HepG2 (cell line): ENCODE data around the gene CALD1. TPM values are rescaled to one million over a fixed set of nuclear protein-coding genes. Genes with fewer than 3 reads are reported as not detected.

Experiments
- ATAC-seq: fragments of 200-7000 bp; cut with Tn5 transposase; 3 replicates; pipeline ENCODE4 v1.9.1; 2020; ENCODE audit warnings: mild to moderate bottlenecking, moderate library complexity
- BruUV-seq: library from RNA; stranded (reverse); fragments of 400-500 nt; replicated peaks from 2 replicates; lab custom pipeline; 2021; lab: Mats Ljungman, UMichigan
- CTCF ChIA-PET: fragments of 300-600 bp; formaldehyde crosslinking; extraction: SDS; loops from one replicate; lab custom pipeline; 2021; ENCODE audit warnings: low total read pairs, inconsistent platforms, low intra/inter-chr PET ratio; lab: Yijun Ruan, JAX
- POLR2A ChIA-PET: fragments of 350-600 bp; sonication (Branson Sonifier 250); formaldehyde crosslinking; loops from one replicate; lab custom pipeline; 2020; ENCODE audit warnings: antibody characterized with exemption, inconsistent platforms; lab: Yijun Ruan, JAX
- DNase-seq: peaks from one replicate; pipeline ENCODE4 v3.0.0-alpha.2; 2015; ENCODE audit warnings: low spot score
- FAIRE-seq: peaks from 3 replicates; lab custom pipeline; 2011; peaks lifted over from hg19 to GRCh38; lab: Jason Lieb, UNC
- H2AFZ ChIP-seq: one replicate; pipeline ENCODE4 v1.6.1; 2011; ENCODE audit warnings: low read length, inconsistent platforms
- H3K27ac ChIP-seq: fragments of 300-600 bp; 3 replicates; pipeline ENCODE4 v1.8.0; 2011; ENCODE audit warnings: mixed run types, mild to moderate bottlenecking, mixed read lengths, low read length, inconsistent platforms; ENCODE audit not compliant: insufficient read depth; ENCODE audit errors: extremely low read length
- H3K27me3 ChIP-seq, 2 experiments: fragments of 200-600 bp in 1 of 2; 2 replicates in 1 of 2; 3 replicates in 1 of 2; pipeline versions ENCODE4 v1.6.0 to v1.8.0; 2011; ENCODE audit warnings: low read length in 2 of 2, mild to moderate bottlenecking in 2 of 2, moderate library complexity in 2 of 2, inconsistent platforms in 1 of 2; ENCODE audit not compliant: insufficient read depth in 2 of 2, control insufficient read depth in 1 of 2
- H3K36me3 ChIP-seq, 2 experiments: fragments of 200-600 bp in 1 of 2; replicated peaks in 1 of 2; 2 replicates in 1 of 2; 3 replicates in 1 of 2; pipeline versions ENCODE4 v1.5.1 to v1.8.0; 2011; ENCODE audit warnings: low read length in 2 of 2, inconsistent platforms in 1 of 2; ENCODE audit not compliant: insufficient read depth in 2 of 2, control insufficient read depth in 1 of 2
- H3K4me1 ChIP-seq: 2 replicates; pipeline ENCODE4 v1.5.1; 2012; ENCODE audit warnings: low read length, inconsistent platforms; ENCODE audit not compliant: insufficient read depth
- H3K4me2 ChIP-seq: 2 replicates; pipeline ENCODE4 v1.6.0; 2011; ENCODE audit warnings: low read depth, low read length, inconsistent platforms
- H3K4me3 ChIP-seq, 3 experiments: fragments of 200-600 bp in 1 of 3; sonication (generic), shearing (Covaris generic) in 1 of 3; replicated peaks in 1 of 3; 2 replicates each; pipeline ENCODE4 v1.5.1; 2011 to 2016; ENCODE audit warnings: low read length in 3 of 3, inconsistent platforms in 2 of 3, low read depth in 2 of 3, mild to moderate bottlenecking in 2 of 3, control low read depth in 1 of 3, mixed read lengths in 1 of 3; ENCODE audit not compliant: insufficient read depth in 1 of 3
- H3K79me2 ChIP-seq: one replicate; pipeline ENCODE4 v1.6.1; 2011; ENCODE audit warnings: low read length, inconsistent platforms; ENCODE audit not compliant: insufficient read depth
- H3K9ac ChIP-seq: 2 replicates; pipeline ENCODE4 v1.6.0; 2011; ENCODE audit warnings: mild to moderate bottlenecking, low read depth, low read length, inconsistent platforms; ENCODE audit not compliant: insufficient read depth
- H3K9me3 ChIP-seq: 2 replicates; pipeline ENCODE4 v1.5.1; 2012; ENCODE audit warnings: mild to moderate bottlenecking, low read length
- H4K20me1 ChIP-seq: 2 replicates; pipeline ENCODE4 v1.6.0; 2011; ENCODE audit warnings: inconsistent platforms, mild to moderate bottlenecking, low read length, moderate library complexity; ENCODE audit not compliant: insufficient read depth
- ARID4A ChIP-seq: sonication (generic); formaldehyde crosslinking; IDR thresholded peaks from 2 replicates; pipeline ENCODE4 v1.5.0; 2020; ENCODE audit warnings: mild to moderate bottlenecking, missing genetic modification reagents, borderline replicate concordance
- GLI4 ChIP-seq: sonication (generic); formaldehyde crosslinking; IDR thresholded peaks from 2 replicates; pipeline ENCODE4 v1.5.1; 2020; ENCODE audit warnings: missing genetic modification reagents, mild to moderate bottlenecking, moderate library complexity, borderline replicate concordance
- KLF9 ChIP-seq: IDR thresholded peaks from 2 replicates; pipeline ENCODE4 v1.6.1; 2016; ENCODE audit warnings: low read depth
- NCOA1 ChIP-seq: sonication (generic); formaldehyde crosslinking; IDR thresholded peaks from 2 replicates; pipeline ENCODE4 v1.9.0; 2021; ENCODE audit warnings: missing genetic modification reagents
- THAP9 ChIP-seq: sonication (generic); formaldehyde crosslinking; IDR thresholded peaks from 2 replicates; pipeline ENCODE4; 2020; ENCODE audit warnings: missing genetic modification reagents, mild to moderate bottlenecking, borderline replicate concordance
- U2AF1 ChIP-seq: fragments of 200-400 bp; formaldehyde crosslinking; optimal IDR thresholded peaks from 2 replicates; pipeline ENCODE3; 2017; ENCODE audit warnings: mild to moderate bottlenecking, low read depth, low read length
- ZNF12 ChIP-seq: sonication (generic); formaldehyde crosslinking; IDR thresholded peaks from 2 replicates; pipeline ENCODE4 v1.5.0; 2020; ENCODE audit warnings: missing genetic modification reagents
- ZSCAN22 ChIP-seq: sonication (generic); formaldehyde crosslinking; IDR thresholded peaks from 2 replicates; pipeline ENCODE4 v1.4.0; 2020; ENCODE audit warnings: mild to moderate bottlenecking, missing genetic modification reagents
- ZSCAN25 ChIP-seq: sonication (generic); formaldehyde crosslinking; IDR thresholded peaks from 2 replicates; pipeline ENCODE4 v1.8.0; 2022; ENCODE audit warnings: mild to moderate bottlenecking, missing genetic modification reagents
- WGBS: methylation state at CpG from one replicate; pipeline ENCODE4 v1.1.6; 2017; ENCODE audit warnings: low lambda C conversion rate; 5-methylcytosine and 5-hydroxymethylcytosine counted together
- in situ Hi-C: cut with HindIII; loops from 2 replicates; pipeline ENCODE4 v1.10.0; 2017; ENCODE audit warnings: low pct_unique_long_range_greater_than_20kb; ENCODE audit not compliant: extremely low pct_ligation_motif_present
- intact Hi-C: fragments of 100-400 bp; cut with micrococcal nuclease; formaldehyde crosslinking; loops from one replicate; pipeline ENCODE4 v1.10.0; 2022; ENCODE audit not compliant: unreplicated experiment
- polyA plus RNA-seq, 8 experiments: library from polyadenylated mRNA; depleted of rRNA in 3 of 8; stranded (reverse) in 7 of 8; unstranded in 1 of 8; fragments of >200 nt; fragmentation: Illumina TruSeq in 4 of 8; extraction: Trizol in 4 of 8; gene quantifications; 2 replicates each; pipeline versions ENCODE4 v1.2.1 to v1.2.3, GENCODE V29; 2011 to 2016; ENCODE audit warnings: low read depth in 4 of 8, missing spikeins in 1 of 8, mixed read lengths in 1 of 8; ENCODE audit not compliant: insufficient read depth in 1 of 8
- total RNA-seq, 5 experiments: library from RNA; depleted of rRNA; stranded (reverse); fragments of >200 nt; fragmentation: Illumina TruSeq; extraction: Trizol; gene quantifications; 2 replicates each; pipeline ENCODE4 v1.2.3, GENCODE V29; 2016; ENCODE audit warnings: low read depth in 1 of 5
- TF ChIP-seq, protein P1 (sequence below): sonication (generic); formaldehyde crosslinking; IDR thresholded peaks from 2 replicates; pipeline ENCODE4 v1.5.0; 2020; ENCODE audit warnings: missing genetic modification reagents

The CALD1 gene
- total and polyA plus RNA-seq, 2 of the 13 experiments (the other 11 are each of a cell fraction or from before 2014, with no cell fraction given) = 53.0 to 112 TPM

DNA sequence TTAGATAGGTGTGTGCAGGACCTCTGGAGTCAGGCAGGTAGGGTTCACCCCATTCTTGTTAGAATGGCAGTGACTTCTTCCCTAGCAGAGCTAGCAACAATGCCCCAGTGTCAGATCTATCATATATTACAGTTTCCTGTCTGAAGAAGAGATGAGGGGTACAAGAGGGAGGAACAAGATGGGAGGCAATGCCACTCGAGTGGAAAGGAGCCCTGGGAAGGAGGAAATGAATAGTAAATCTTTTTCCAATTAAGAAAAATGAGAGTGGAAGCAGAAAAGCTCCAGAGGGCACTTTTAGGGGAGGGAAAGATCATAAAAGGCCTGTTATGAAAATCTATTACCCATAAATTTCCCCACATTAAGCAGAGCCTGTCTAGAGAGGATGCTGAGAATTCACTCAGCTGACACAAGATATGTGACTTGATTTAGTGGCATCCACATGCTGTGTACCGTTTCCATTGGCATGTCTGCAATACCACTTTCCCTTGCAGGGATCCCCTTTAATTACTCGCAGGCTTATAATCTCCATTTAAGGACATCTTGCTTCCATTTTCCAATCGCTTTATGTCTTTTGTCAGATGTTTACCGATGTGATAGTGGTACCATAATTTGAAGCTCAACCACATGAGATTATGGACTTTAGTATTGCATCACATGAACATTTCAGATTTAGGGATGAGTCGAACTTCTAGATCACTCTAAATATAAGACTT lies 136.9 kb downstream of the CALD1 start:
- ChIA-PET POLR2A (no interaction called here), CTCF (no interaction called here)
- no peak overlapping the region for H3K27ac ChIP-seq
- FAIRE-seq (no peak), ATAC-seq (no peak), DNase-seq (no peak)
- H3K4me1 ChIP-seq = peaks cover 34% of the 10 kb centered on the region
- BruUV-seq = no TSS peak
- in situ Hi-C loops = no loop called here
- no peaks in the 10 kb centered on the region for H3K27me3 ChIP-seq
- H3K36me3 ChIP-seq = peaks cover 8 to 14% of the 10 kb centered on the region in 2 experiments; a peak in 4 of 5 replicates
- WGBS = 95% methylated on average over 6 of the region's 6 CpGs
- no peaks in the 10 kb centered on the region for H3K9me3 ChIP-seq
- H3K79me2 ChIP-seq = peaks cover 91% of the 10 kb centered on the region
- H3K4me3 ChIP-seq = no peak overlapping the region
- no peak overlapping the region for H2AFZ ChIP-seq
- no peak overlapping the region for H3K9ac ChIP-seq
- intact Hi-C loops = no loop called here
- H4K20me1 ChIP-seq = no peaks in the 10 kb centered on the region
- H3K4me2 ChIP-seq = no peak overlapping the region
- no peak for TF ChIP-seq ZNF12 (CRISPR knock-in tag)
- no peak for TF ChIP-seq ARID4A (CRISPR knock-in tag)
- TF ChIP-seq ZSCAN25 (CRISPR knock-in tag) = no peak
- no peak for TF ChIP-seq ZSCAN22 (CRISPR knock-in tag)
- TF ChIP-seq THAP9 = no peak
- no peak for TF ChIP-seq U2AF1
- TF ChIP-seq GLI4 (CRISPR knock-in tag) = no peak
- TF ChIP-seq KLF9 (CRISPR knock-in tag) = no peak
- no peak for TF ChIP-seq NCOA1 (CRISPR knock-in tag)
- TF ChIP-seq, protein P1, sequence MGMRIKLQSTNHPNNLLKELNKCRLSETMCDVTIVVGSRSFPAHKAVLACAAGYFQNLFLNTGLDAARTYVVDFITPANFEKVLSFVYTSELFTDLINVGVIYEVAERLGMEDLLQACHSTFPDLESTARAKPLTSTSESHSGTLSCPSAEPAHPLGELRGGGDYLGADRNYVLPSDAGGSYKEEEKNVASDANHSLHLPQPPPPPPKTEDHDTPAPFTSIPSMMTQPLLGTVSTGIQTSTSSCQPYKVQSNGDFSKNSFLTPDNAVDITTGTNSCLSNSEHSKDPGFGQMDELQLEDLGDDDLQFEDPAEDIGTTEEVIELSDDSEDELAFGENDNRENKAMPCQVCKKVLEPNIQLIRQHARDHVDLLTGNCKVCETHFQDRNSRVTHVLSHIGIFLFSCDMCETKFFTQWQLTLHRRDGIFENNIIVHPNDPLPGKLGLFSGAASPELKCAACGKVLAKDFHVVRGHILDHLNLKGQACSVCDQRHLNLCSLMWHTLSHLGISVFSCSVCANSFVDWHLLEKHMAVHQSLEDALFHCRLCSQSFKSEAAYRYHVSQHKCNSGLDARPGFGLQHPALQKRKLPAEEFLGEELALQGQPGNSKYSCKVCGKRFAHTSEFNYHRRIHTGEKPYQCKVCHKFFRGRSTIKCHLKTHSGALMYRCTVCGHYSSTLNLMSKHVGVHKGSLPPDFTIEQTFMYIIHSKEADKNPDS (CRISPR knock-in tag) = no peak
